ENCODE measurements around the gene SPI1.
"Not testable (repeated sequence)": the region's sequence is repeated elsewhere in the genome, so short reads cannot be mapped to it uniquely, and the experiment has no call there.

Gene SPI1

GRCh38 chr11:47325271-47326041, 52.9 kb downstream of the SPI1 start:
- no peak for DNase-seq (ENCODE audit: low read depth in 3 of 3)

- DNase-seq (ENCODE audit: low read depth in 3 of 3) = no peak
Measured at GRCh38 chr11:47324520-47324919, 53.8 kb downstream of the SPI1 start.

DNA sequence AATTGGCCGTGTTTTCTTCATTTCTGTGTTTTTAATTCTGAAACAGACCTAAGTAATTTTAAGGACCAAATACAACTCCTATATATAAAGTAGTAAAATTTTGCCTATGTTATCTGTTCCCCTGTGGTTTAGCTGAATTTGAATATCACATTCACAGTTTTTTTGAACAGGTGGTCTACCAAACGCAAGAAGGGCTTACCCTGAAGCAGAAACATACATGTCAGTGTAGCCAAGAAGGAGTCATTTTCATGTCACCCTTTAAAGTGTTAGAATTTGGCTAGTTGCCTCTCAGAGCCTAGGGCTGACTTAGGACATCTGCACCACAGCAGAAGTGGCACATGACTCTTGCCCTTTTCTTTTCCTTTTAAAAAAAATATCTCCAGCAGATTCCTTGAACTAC, 60.2 kb downstream of the SPI1 start:
- no peak for DNase-seq (ENCODE audit: low read depth in 3 of 3)

DNA sequence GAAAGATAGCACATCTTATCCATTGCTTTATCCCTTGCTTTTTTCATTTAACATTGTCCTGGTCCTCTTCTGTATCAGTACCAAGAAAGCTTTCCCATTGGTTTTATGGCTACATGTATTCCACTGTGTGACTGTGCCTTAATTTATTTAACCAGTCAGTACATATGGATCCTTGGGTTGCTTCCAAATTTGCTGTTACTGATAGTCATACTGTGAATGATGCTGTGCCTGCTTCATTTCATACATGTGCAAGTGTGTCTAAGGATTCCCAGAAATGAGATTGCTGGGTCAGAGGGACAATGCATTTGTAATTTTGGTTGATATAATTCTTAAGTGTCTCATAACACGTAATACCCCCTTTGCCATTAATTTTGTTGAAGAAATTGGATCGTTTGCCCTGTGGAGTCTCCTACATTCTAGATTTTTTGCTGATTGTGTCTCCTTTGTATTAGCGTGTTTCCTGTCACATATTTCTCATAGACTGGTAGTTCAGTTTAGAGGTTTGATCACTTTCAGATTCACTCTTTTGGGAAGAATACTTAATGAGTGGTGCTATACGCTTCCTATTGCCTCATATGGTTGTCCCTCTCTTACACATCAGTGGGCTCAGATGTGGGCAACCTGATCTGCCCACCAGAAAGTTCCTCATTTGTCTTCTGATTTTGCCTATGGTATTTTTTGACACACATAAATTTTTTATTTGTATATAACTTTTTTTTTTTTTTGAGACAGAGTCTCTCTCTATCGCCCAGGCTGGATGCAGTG, 61.1 kb downstream of the SPI1 start:
- DNase-seq (ENCODE audit: low read depth in 3 of 3) = no peak

- DNase-seq (ENCODE audit: low read depth in 3 of 3) = not testable (repeated sequence)
Measured at GRCh38 chr11:47316501-47316900, 61.8 kb downstream of the SPI1 start.

DNA sequence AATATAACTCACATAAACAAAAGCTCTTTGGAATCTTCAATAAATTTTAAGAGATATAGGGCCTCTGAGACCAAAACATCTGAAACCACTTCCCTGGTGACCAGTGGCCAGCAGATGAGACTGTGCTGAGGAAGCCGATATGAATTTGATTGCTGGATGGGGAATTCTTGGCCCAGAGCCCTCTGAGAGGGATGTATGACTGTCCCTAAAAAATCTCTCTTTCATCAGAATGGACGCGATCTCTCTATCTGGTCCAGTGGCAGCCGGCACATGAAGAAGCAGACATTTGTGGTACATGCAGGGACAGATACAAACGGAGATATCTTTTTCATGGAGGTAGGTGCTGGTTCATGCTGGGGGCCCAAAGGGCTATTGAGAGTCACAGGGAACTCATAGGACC, 63.4 kb downstream of the SPI1 start:
- DNase-seq (ENCODE audit: low read depth in 3 of 3) = no peak

DNA sequence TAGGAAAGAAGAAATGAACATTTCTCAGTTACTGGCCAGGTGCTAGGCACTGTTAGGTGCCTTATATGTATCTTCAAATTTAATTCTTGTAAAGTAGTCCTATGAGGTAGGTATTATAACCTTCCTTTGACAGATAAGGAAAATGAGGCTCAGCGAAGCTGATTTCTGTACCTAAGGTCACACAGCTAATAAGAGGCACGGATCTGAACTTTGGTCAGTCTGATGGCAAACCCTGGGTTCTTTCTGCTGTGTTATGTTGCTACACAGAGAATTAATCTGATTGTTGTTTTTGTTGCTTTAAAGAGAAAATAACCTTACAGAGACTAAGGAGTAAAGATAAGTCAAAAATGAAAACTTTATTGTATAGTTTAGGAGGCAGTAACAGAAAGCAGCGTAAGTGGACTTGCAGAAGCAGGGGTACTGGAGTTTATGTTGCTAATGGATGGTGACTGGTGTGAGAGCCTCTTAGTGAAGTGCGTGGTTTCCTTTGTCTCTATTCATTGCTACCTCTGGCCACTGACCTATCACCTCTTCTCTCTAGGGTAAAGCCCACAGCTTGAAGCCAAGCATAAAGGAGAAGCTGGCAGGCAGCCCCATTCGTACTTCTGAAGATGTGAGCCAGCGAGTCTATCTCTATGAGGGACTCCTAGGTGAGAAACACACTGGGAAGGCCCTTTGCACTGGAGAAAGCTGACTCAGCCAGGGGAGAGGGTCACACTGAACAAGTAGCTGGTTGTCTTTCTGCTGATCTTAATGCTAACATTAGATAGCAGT, 70.1 kb downstream of the SPI1 start:
- no peak for DNase-seq (ENCODE audit: low read depth in 3 of 3)

- no peak for DNase-seq (ENCODE audit: low read depth in 3 of 3)
Measured at GRCh38 chr11:47306484-47306844, 71.9 kb downstream of the SPI1 start.

DNA sequence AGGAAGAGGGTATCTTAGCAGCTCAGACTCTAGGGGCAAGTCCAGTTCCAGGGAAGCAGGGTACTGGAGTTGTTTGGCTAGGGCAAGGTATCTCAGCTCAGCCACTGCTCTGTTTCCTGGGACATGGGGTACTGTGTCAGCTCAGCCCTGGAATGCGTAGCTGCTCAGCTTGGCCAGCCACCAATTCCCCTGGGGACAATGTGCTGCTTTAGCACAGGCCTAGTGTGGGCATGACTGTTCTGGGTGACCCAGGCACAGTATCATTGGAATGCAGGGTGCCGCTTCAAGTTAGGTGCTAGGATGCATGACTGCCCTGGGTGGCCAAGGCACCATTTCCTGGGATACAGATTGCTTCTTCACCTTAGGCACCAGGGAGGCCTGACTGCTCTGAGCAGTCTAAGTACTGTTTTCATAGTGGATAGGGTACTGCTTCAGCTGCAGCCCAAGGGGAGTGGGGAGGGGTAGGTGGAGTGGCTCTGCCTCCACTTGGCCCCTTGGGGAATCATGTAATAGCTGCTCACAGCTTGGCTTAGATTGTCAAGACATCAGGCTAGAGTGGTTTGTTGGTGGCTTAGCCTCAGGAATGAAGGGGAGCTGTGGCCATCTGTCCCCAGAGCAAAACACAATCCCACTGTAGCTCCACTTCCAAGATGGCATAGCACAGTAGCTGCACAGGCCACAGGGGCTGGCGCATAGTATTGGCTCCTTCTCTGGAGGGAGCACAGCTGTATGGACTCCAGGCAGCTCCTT, 72.4 kb downstream of the SPI1 start:
- no peak for DNase-seq (ENCODE audit: low read depth in 3 of 3)
